ENCODE results near the gene DLG2. TPM values are rescaled to one million over a fixed set of nuclear protein-coding genes. Genes with fewer than 3 reads are reported as not detected.
A peak's percentile ranks its signal among the peaks of the same experiment; 100 is the strongest.

DLG2 gene
- total RNA-seq, 2 donors from 2014 or later, result 1.9 to 3.2 TPM

DNA sequence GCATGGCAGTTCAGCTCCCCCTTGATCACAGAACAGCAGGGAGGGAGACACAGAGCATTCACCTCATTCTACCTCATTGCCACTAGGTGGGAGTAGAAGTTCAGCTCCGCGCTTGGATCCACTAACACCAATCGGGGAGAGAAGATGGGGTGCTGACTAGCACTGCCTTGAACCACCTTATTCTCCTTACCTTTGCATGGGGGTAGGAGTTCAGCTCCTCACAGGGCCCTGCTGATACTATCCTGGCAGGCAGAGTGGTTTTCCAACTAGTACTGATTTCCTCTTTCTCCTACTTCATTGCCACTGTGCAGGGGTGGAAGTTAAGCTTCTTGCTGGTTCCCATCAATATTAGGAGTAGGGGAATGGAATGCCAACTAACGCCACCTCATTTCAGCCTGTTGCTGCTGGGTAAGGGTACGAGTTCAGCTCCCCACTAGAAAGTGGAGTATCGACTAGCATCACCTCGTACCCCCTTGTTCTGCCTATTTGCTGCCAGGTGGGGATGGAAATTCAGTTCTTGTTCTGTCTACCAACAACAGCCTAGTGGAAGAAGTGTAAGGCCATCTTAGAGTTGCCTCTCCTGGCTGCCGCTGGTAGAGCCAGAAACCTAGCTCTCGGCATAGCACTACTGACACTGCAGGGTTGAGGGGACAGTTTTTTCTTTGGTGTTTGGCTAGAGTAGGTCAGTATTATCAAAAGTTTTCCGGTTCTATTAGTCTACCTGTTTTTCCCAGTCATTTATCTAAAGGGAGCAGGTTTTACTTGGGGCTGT lies 1790.1 kb downstream of the DLG2 start:
- ATAC-seq (peak; percentile 60), DNase-seq (peak in 1 of 2 donors; percentile 11)
- intact Hi-C loops (cut with DNase I, micrococcal nuclease), result loop anchor here in 1 of 2 donors (10.0 kb wide), 1 partner anchor 728 kb away; no protein-coding TSS in a partner anchor

DNA sequence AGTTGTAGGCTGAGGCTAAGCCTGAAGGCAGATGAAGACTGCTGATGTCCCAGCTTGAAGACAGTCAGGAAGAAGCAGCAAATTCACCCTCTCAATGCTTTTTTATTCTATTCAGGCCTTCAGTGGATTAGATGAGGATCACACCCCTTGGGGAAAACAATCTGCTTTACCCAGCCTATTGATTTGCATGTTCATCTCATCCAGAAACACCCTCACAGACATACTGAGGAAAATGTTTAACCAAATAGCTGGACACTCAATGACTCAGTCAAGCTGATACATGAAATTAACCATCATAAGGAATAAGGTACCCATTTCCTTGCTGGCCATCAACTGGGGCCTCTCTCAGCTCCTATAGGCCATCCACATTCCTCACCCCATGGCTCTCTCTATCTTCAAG lies 1791.1 kb downstream of the DLG2 start:
- DNase-seq (no peak), ATAC-seq (no peak)
- intact Hi-C loops (cut with DNase I, micrococcal nuclease), result loop anchor here in 1 of 2 donors (10.0 kb wide), 1 partner anchor 729 kb away; no protein-coding TSS in a partner anchor

DNA sequence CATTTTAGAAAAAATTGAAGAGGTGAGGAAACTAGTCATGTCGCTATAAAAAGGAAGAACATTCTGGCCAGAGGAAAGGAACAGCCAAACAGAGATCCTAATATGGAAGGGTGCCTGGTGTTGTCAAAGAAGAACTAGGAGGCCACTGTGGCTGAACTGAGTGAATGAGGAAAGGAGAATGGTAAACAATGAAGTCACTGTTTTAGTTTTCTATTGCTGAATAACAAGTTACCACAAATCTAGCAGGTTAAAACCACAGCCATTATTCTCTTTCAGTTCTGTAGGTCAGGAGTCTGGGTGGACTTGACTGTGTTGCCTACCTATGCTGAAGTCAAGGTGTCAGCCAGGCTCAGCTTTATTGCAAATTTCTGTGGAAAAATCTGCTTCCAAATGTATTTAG lies 1791.7 kb downstream of the DLG2 start:
- DNase-seq, result no peak
- ATAC-seq, result no peak
- intact Hi-C loops (cut with DNase I, micrococcal nuclease), result loop anchor here in 1 of 2 donors (10.0 kb wide), 1 partner anchor 729 kb away; no protein-coding TSS in a partner anchor

DNA sequence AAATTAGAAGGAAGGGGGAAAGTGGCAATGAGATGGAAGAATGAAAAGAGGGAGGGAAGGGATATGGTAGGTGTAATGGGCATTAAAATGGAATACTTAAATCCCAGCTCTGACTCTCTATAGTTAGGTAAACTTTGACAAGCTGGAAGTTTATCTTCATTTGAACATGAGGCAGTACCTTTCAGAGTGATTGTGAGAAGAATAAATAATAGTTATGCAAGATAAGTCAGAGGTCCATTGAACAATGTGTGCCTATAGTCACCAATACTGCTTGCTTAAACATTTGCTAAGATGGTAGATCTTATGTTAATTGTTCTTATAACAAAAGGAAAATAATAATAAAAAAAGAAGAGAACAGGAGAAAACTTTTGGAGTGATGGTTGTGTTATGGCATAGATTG lies 1795.2 kb downstream of the DLG2 start:
- ATAC-seq (no peak), DNase-seq (no peak)
- intact Hi-C loops (cut with DNase I, micrococcal nuclease), result loop anchor here in 1 of 2 donors (10.0 kb wide), 1 partner anchor 733 kb away; no protein-coding TSS in a partner anchor

DNA sequence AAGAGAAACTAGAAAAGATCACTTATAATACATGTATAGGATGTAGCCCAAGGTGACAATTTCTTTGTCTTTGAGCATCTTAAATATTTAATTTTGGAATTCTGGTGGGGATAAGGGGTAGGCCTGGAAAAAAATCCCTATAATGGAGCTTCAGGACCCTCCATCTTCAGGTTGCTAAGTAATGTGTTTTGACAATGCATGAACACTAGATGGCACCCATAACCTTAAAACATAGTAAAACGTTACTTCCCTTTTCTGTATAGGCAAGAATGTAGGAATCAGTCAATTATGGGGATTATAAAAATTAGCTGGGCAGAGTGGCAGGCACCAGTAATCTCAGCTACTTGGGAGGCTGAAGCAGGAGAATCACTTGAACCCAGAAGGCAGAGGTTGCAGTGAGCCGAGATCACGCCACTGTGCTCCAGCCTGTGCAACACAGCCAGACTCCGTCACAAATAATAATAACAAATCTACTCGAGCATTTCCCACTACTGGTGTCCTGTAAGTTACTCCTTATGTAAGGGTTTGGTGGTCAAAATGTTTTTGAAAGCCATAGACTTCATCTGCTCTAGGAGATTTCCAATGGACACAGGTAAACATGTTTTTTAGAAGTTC lies 1799.1 kb downstream of the DLG2 start:
- intact Hi-C loops (cut with DNase I, micrococcal nuclease), result no loop called here
- no peak for ATAC-seq
- DNase-seq, result no peak

DNA sequence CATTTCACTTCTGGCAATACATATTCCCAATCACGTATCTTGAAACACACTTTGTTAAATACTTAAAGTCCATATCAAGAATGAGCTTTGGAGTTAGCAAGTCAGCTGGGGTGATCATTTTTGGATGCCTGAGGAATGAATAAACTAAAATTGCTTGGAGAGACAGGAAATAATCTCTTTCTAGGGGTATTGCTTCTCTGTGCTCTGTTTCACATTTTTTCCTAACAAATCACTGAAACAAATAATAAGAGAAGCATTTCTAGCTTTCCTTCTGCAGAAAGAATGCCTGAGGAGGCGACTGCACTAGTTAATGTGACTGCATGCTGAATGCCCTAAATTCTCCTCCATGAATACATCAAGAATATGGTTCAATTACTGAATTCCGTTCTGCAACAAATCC lies 1799.6 kb downstream of the DLG2 start:
- intact Hi-C loops (cut with DNase I, micrococcal nuclease), result no loop called here
- DNase-seq (no peak), ATAC-seq (no peak)

DNA sequence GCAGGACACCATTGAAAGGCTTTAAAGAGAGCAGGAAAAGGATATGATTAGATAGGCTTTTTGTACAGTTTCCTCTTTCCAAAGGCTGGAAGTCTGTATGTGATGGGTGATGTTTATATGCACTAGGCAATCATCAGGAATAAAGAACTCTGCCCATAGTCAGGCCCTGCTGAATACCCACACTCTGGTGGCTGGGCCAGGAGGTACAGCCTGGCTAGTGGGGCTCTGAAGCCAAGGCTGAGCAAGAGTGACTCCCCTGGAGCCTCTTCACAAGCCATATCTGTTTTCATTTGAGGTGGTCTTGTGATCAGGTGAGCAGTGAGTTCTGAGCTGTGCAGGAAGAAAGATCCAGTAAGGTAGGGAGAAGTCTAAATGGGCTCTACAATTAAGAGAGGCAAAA lies 1801.1 kb downstream of the DLG2 start:
- no peak for ATAC-seq
- intact Hi-C loops (cut with DNase I, micrococcal nuclease), result no loop called here

DNA sequence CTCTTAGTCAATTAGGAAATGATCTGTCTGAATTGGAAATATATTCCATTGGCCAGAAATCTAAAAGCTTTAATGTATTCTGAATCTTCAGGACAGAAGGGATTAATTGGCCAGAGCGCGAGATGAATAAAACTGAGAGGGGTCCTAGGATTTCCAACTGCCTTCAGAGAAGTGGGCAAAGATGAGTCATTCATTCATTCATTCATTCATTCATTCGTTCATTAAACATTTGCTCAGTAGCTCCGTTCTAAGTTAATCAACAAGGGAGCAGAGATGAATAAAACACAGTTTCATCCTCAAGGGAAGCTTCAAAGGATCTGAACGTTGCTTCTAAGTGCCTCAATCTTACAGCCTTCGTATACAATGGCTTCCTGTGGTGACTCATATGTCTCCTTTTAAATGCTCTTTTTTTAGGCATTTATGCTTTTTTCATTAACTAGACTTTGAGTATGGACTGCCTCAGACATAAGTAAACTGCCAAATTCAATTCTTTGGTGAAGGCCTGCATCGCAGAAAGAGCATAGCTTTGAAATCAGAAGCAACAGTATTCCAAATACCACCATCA lies 1803.6 kb downstream of the DLG2 start:
- DNase-seq (no peak), ATAC-seq (no peak)
- intact Hi-C loops (cut with DNase I, micrococcal nuclease), result loop anchor here in 1 of 2 donors (5.0 kb wide), 1 partner anchor 531 kb away; no protein-coding TSS in a partner anchor

More for the DNA sequence above, 1801.1 kb downstream of the DLG2 start:
- no peak for DNase-seq

DNA sequence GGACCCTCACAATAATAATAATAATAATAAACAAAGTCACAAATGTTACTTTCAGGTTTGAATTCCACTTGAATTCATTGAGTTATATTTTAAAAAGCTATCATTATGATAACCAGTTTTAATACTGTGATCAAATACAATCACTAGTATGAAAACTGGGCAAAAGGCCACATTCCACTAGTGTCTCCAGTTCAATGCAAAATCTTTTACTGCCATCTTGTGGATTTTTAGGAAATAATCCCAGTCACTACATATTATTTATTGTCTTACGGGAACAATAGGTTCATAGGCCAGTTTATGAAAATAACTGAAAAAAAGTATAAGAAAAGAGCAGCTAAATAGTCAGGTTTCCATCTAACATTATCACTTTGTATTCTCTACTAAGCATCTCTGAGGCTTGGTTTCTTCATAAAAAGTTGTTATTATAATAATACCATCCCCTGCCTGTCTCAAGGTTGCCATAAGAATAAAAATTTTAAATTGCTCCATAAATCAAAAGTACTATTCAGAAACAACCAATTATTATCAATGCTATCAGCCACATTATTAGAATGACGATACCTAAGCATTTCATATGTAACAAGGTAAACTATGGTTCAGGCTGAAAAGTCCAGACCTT lies 1807.1 kb downstream of the DLG2 start:
- intact Hi-C loops (cut with DNase I, micrococcal nuclease), result loop anchor here in 1 of 2 donors (5.0 kb wide), 1 partner anchor 528 kb away; no protein-coding TSS in a partner anchor
- ATAC-seq (no peak), DNase-seq (no peak)

DNA sequence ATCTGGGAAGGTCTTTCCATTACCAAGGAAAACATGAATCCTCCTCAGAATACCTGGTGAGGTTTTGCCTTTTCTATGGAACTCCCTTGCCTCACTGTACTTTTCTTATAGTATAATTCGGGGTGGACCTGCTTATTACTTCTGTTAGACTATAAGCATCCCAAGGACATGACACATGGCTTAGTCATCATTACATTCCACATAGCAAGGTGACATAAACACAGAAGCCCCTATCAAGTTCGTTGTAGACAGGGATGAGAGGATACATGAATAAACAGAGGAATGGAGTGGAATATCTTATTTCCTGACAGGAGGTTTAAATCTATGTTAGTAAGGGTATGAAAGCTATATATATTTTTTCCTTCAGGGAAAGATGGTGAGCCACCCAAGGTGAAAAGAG lies 1808.8 kb downstream of the DLG2 start:
- intact Hi-C loops (cut with DNase I, micrococcal nuclease), result no loop called here
- DNase-seq (no peak), ATAC-seq (no peak)

DNA sequence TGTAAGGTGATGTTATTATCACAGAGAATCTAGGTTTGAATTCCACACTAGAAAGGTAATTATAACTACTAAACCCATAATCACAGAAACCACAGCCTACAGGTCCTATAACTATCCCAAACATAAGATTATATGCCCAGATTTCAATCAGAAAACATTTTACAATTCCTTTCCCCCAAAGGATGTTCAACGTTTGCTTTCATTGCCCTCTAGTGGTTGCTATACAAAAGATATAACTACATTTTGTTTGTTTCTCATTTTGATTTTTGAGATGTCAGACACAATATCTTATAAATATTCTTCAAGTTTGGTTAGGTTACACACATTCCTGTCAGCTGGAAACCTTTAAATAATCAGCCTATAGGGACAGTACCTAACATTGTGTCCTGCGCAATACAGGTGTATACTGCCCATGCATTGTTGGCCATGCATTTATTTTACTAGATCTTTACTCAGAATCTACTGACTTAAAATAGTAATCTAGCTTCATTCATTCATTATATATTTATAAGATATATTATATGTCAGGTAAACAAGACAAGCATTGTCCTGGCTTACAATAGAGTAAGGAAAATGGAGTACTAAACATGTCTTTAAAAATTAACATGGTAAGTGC lies 1810.5 kb downstream of the DLG2 start:
- no peak for DNase-seq

DNA sequence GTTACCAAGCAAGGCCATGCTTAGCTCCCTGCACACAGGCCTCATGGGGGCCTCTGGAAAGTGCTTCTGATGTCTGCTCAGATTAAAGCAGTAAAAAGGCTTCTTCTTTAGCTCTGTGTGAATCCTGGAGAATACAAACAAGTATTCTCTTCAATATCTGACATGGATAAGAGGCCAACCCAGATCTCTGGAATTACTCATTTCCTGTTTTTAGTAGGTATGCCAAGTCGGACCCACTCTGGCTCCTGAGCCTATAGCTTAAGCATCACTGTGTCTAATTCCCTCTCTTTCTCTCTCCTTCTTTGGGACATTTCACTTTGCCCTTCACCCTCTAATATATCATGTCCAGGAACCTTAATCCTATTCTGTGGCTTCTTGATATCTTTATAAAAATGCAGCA lies 1811.4 kb downstream of the DLG2 start:
- DNase-seq (no peak), ATAC-seq (no peak)
- intact Hi-C loops (cut with DNase I, micrococcal nuclease), result no loop called here

More for the DNA sequence above, 1810.5 kb downstream of the DLG2 start:
- intact Hi-C loops (cut with DNase I, micrococcal nuclease), result no loop called here
- no peak for ATAC-seq

DNA sequence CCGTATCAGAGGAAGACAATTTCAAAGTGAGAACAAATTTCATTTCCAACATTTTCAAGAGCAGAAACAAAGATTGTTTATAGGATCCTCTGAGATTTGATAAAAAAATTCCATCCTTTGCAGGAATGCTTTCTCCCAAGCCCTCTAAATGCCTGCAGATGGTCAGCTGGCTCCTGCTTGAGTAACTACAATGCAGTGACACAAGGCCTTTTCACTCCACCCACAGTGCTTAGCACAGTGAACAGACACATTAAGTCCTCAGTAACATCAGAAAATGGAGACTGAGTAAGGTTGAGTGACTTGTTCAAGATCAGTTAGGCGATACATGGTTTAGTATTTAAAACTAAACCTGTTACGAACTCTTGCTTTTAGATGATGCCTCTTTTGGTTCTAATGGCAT lies 1813.8 kb downstream of the DLG2 start:
- ATAC-seq (no peak), DNase-seq (no peak)
- intact Hi-C loops (cut with DNase I, micrococcal nuclease), result no loop called here

DNA sequence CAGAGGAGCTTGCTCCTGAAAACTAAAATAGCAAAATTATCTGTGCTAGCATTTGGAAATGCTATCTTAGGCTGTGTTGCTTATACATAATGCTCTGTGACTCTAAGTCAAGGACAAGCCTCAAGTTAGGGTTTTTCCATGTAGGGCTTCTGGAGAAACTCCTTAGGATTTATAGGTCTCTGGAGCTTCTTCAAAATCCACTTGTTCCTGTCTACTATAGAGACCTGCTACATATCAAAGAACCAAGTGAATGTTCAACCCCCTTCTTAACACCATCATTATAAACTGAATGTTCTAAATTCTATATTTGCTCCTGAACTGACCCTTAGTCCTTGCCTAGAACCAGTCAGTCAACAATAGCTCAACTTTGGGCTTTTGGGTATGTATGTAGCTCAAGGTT lies 1817.9 kb downstream of the DLG2 start:
- ATAC-seq, result no peak
- intact Hi-C loops (cut with DNase I, micrococcal nuclease), result no loop called here

DNA sequence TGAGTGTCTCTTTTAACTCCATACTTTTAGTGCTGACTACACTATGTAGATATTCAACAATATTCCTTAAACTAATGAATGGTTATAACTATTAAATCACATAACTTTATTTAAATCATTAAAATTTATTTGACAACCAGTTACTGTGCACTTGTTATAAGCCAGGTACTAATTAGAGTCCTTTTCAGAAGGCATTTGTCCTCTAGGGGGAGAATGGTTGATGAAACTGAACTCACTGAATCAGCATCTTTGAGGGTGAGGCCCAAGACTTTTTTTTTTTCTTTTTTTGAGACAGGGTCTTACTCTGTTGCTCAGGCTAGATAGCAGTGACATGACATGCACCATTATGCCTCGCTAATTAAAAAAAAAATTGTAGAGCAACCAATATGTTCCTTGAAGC lies 1825.3 kb downstream of the DLG2 start:
- ATAC-seq, result no peak
- intact Hi-C loops (cut with DNase I, micrococcal nuclease), result no loop called here

More for the DNA sequence above, 1817.9 kb downstream of the DLG2 start:
- no peak for DNase-seq

DNA sequence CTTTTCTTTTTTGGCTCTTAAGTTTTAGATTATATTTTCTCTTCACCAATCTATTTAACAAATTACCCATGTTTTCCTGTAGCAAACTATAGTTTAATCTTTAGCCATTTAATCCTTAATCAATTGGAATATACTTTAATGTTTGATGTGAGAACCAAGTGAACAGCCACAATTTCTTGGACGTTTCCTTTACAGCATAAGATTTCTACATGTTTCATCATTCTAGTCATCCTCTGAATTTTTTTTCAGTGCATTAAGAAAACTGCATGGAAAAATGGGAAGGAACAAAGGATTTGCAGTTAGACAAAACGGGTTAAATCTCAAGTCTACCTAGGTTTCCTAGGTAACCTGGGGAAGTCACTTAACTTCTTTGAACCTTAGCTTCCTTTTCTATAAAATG lies 1833.8 kb downstream of the DLG2 start:
- intact Hi-C loops (cut with DNase I, micrococcal nuclease), result no loop called here
- DNase-seq, result no peak

More for the DNA sequence above, 1825.3 kb downstream of the DLG2 start:
- no peak for DNase-seq

DNA sequence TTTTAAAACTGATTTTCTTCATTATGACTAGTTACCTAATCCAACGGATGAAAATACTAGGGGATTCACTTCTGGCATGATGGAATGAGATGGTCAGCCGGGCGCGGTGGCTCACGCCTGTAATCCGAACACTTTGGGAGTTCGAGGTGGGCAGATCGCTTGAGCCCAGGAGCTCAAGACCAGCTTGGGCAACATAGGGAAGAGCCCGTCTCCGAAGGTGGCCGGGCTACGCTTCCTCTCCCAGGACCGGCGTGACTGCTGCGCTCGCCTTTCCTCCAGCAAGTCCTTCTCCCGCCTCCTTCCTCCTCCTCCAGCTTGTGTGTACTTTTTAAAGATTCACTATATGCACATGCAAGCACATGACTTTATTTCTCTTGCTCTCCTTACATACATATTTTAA lies 1835.6 kb downstream of the DLG2 start:
- intact Hi-C loops (cut with DNase I, micrococcal nuclease), result no loop called here
- no peak for ATAC-seq
- DNase-seq, result no peak

More for the DNA sequence above, 1833.8 kb downstream of the DLG2 start:
- no peak for ATAC-seq

DNA sequence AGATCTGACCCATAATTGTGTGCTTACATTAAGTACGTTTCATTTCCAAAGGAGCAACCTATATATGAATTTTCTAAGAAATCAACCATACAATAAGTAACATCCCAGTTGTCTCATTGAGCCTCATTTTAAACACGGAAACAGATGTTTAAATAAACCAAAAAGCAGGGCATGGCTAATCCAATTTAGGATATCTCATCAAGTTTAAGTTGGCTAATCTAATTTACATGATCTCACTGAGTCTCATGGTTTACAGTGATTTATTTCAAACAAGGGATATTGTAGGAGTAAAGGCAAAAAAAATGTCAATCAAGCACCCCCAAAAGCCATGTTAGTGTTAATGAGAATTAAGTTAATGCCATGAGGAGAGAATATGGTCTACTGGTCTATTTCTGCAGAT lies 1841.2 kb downstream of the DLG2 start:
- ATAC-seq, result no peak
- intact Hi-C loops (cut with DNase I, micrococcal nuclease), result no loop called here
- no peak for DNase-seq

DNA sequence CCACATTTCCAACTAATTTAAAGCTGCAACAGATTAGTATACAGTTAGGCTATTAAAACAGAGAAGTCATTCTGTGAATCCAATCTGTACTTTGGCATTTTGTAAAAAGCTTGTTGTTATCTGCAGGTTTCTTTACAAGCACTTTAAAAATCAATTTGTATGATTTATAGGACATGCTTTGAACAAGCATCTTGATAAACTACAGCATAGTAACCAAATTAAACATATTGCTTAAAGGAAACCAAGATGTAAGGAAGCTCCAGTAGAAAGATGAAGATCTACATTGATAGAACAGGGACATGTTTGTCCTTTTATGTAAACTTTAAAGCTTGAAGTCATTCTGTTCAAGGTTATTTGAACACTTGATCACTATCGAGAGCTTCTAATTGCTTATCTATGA lies 1842.7 kb downstream of the DLG2 start:
- ATAC-seq, result no peak
- intact Hi-C loops (cut with DNase I, micrococcal nuclease), result no loop called here
- no peak for DNase-seq
